Measurements from ENCODE around the gene ETNK2. TPM values are rescaled to one million over a fixed set of nuclear protein-coding genes. Genes with fewer than 3 reads are reported as not detected.

The ETNK2 gene
- total and polyA plus RNA-seq, 2 of the 8 experiments (the other 6 are each of a cell fraction or from before 2014, with no cell fraction given) = 20.1 to 26.7 TPM

DNA sequence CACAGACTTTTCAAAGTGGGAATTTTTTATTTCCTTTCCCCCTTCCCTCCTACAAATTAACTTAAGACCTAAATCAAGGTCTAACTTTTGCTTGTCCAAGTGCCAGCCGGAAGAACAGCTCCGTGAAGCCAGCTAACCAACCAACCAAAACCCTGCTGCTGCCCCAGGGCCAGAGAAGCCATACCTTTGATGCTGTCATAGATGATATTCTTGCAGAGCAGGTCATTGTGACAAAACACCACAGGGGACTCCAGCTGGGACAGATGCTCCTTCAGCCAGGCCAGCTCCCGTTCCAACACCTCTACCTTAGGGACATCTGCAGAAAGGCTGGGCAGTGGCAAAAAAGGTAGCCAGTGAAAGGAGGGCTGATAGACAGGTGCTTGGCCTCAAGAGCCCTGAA, 10.7 kb downstream of the ETNK2 start (continued):
- no peak for TF ChIP-seq CBX8 (IDR thresholded peaks at IDR 0.05; ENCODE audit: borderline replicate concordance, low read depth, low read length)
- TF ChIP-seq, protein P1, sequence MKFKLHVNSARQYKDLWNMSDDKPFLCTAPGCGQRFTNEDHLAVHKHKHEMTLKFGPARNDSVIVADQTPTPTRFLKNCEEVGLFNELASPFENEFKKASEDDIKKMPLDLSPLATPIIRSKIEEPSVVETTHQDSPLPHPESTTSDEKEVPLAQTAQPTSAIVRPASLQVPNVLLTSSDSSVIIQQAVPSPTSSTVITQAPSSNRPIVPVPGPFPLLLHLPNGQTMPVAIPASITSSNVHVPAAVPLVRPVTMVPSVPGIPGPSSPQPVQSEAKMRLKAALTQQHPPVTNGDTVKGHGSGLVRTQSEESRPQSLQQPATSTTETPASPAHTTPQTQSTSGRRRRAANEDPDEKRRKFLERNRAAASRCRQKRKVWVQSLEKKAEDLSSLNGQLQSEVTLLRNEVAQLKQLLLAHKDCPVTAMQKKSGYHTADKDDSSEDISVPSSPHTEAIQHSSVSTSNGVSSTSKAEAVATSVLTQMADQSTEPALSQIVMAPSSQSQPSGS (IDR thresholded peaks at IDR 0.05; ENCODE audit: low read length) = no peak
- TF ChIP-seq CTBP2 (IDR thresholded peaks at IDR 0.05; ENCODE audit: borderline replicate concordance, insufficient read depth, insufficient read length, low read length) = no peak
